Suprapubic skin (tissue), 4 donors: ENCODE results near the gene SGCD. TPM values are rescaled to one million over a fixed set of nuclear protein-coding genes. Genes with fewer than 3 reads are reported as not detected.

Experiments
- DNase-seq, 2 donors: peaks; one replicate each; pipeline ENCODE4 v3.0.0-alpha.2; 2019; ENCODE audit warnings: low spot score in 2 of 2
- H3K27ac ChIP-seq: fragments of 200-600 bp; sonication (generic); one replicate; pipeline ENCODE4 v1.5.1; 2019
- H3K27me3 ChIP-seq: fragments of 200-600 bp; sonication (generic); one replicate; pipeline ENCODE4 v1.5.1; 2019
- H3K36me3 ChIP-seq: fragments of 200-600 bp; sonication (generic); one replicate; pipeline ENCODE4 v1.5.1; 2019
- H3K4me1 ChIP-seq: fragments of 200-600 bp; sonication (generic); one replicate; pipeline ENCODE4 v1.5.1; 2019
- H3K4me3 ChIP-seq: fragments of 200-600 bp; sonication (generic); one replicate; pipeline ENCODE4 v1.5.1; 2019; ENCODE audit warnings: mild to moderate bottlenecking
- H3K9me3 ChIP-seq: fragments of 200-600 bp; sonication (generic); one replicate; pipeline ENCODE4 v1.5.1; 2019
- CTCF ChIP-seq, 2 donors: fragments of 200-600 bp in 1 of 2; fragments of 450-650 bp in 1 of 2; sonication (generic) in 1 of 2; IDR thresholded peaks; one replicate each; pipeline ENCODE4 v1.5.1; 2016 to 2019; ENCODE audit warnings: antibody characterized with exemption in 2 of 2, mild to moderate bottlenecking in 1 of 2, moderate library complexity in 1 of 2
- EP300 ChIP-seq: sonication (generic); formaldehyde crosslinking; IDR thresholded peaks from one replicate; pipeline ENCODE4 v1.6.1; 2017; ENCODE audit warnings: antibody characterized with exemption
- POLR2A ChIP-seq, 2 donors: fragments of 450-650 bp; IDR thresholded peaks; one replicate each; pipeline ENCODE4 v1.6.1; 2017; ENCODE audit warnings: antibody characterized with exemption in 2 of 2, mild to moderate bottlenecking in 2 of 2, moderate library complexity in 2 of 2
- POLR2AphosphoS5 ChIP-seq, 3 donors: sonication (generic); formaldehyde crosslinking; IDR thresholded peaks; one replicate each; pipeline ENCODE4 v1.6.1; 2017; ENCODE audit warnings: antibody characterized with exemption in 3 of 3
- WGBS: methylation state at CpG from one replicate; pipeline ENCODE4 v1.1.5; 2018; 5-methylcytosine and 5-hydroxymethylcytosine counted together
- total RNA-seq, 4 donors: library from RNA; depleted of rRNA; stranded (reverse); fragments of >200 nt; gene quantifications; one replicate each; pipeline ENCODE4 v1.1.0, GENCODE V29; 2016

Gene SGCD
- total RNA-seq, 4 donors from 2014 or later = 1.2 to 5.7 (median 3.9) TPM

GRCh38 chr5:156314416-156314815 lies 12.5 kb upstream of the SGCD start:
- Histone ChIP-seq H3K9me3 (no peaks in the 10 kb centered on the region), H3K4me1 (no peaks in the 10 kb centered on the region), H3K36me3 (no peaks in the 10 kb centered on the region), H3K4me3 (no peak overlapping the region), H3K27ac (no peak overlapping the region), H3K27me3 (no peaks in the 10 kb centered on the region)
- WGBS = 60% methylated on average over 1 of the region's 1 CpG
- no peak for DNase-seq
- no peak for TF ChIP-seq EP300
- TF ChIP-seq CTCF (IDR thresholded peaks at IDR 0.05) = no peak
- no peak for TF ChIP-seq POLR2AphosphoS5 (IDR thresholded peaks at IDR 0.05)
- TF ChIP-seq POLR2A (IDR thresholded peaks at IDR 0.05) = no peak

- no peak for TF ChIP-seq POLR2AphosphoS5 (IDR thresholded peaks at IDR 0.05)
- no peak for TF ChIP-seq EP300
- no peak for TF ChIP-seq CTCF (IDR thresholded peaks at IDR 0.05)
- no peak for TF ChIP-seq POLR2A (IDR thresholded peaks at IDR 0.05)
- no peaks in the 10 kb centered on the region for H3K4me1 ChIP-seq
- H3K27ac ChIP-seq = no peak overlapping the region
- no peaks in the 10 kb centered on the region for H3K36me3 ChIP-seq
- DNase-seq = no peak
- H3K9me3 ChIP-seq = no peaks in the 10 kb centered on the region
- H3K27me3 ChIP-seq = no peaks in the 10 kb centered on the region
- no peak overlapping the region for H3K4me3 ChIP-seq
Measured at GRCh38 chr5:156322666-156323065, 4.3 kb upstream of the SGCD start.

- Histone ChIP-seq H3K9me3 (no peaks in the 10 kb centered on the region), H3K4me1 (no peaks in the 10 kb centered on the region), H3K36me3 (no peaks in the 10 kb centered on the region), H3K27ac (peak overlapping the region; percentile 59), H3K27me3 (no peaks in the 10 kb centered on the region), H3K4me3 (peak overlapping the region; percentile 41)
- no peak for TF ChIP-seq POLR2A (IDR thresholded peaks at IDR 0.05)
- no peak for TF ChIP-seq POLR2AphosphoS5 (IDR thresholded peaks at IDR 0.05)
- TF ChIP-seq CTCF (IDR thresholded peaks at IDR 0.05) = no peak
- no peak for TF ChIP-seq EP300
- 50% methylated on average over 6 of the region's 6 CpGs for WGBS
- no peak for DNase-seq
Measured at GRCh38 chr5:156327296-156327695, 332 bp downstream of the SGCD start.

GRCh38 chr5:156328161-156328560 lies 1.2 kb downstream of the SGCD start:
- H3K27me3 ChIP-seq = no peaks in the 10 kb centered on the region
- TF ChIP-seq CTCF (IDR thresholded peaks at IDR 0.05) (no peak), POLR2A (IDR thresholded peaks at IDR 0.05) (no peak), POLR2AphosphoS5 (IDR thresholded peaks at IDR 0.05) (no peak), EP300 (no peak)
- H3K27ac ChIP-seq = no peak overlapping the region
- peak overlapping the region; percentile 6 for H3K4me3 ChIP-seq
- H3K9me3 ChIP-seq = no peaks in the 10 kb centered on the region
- H3K36me3 ChIP-seq = no peaks in the 10 kb centered on the region
- 58% methylated on average over 3 of the region's 3 CpGs for WGBS
- no peak for DNase-seq
- no peaks in the 10 kb centered on the region for H3K4me1 ChIP-seq

- H3K4me1 ChIP-seq = no peaks in the 10 kb centered on the region
- no peaks in the 10 kb centered on the region for H3K36me3 ChIP-seq
- DNase-seq = no peak
- 76% methylated on average over 6 of the region's 6 CpGs for WGBS
- no peaks in the 10 kb centered on the region for H3K27me3 ChIP-seq
- no peak overlapping the region for H3K4me3 ChIP-seq
- no peak overlapping the region for H3K27ac ChIP-seq
- H3K9me3 ChIP-seq = no peaks in the 10 kb centered on the region
- no peak for TF ChIP-seq EP300
- TF ChIP-seq POLR2A (IDR thresholded peaks at IDR 0.05) = no peak
- no peak for TF ChIP-seq POLR2AphosphoS5 (IDR thresholded peaks at IDR 0.05)
- TF ChIP-seq CTCF (IDR thresholded peaks at IDR 0.05) = no peak
Measured at GRCh38 chr5:156328766-156329165, 1.8 kb downstream of the SGCD start.
